ENCODE results near the gene BMX. TPM values are rescaled to one million over a fixed set of nuclear protein-coding genes. Genes with fewer than 3 reads are reported as not detected.

BMX gene
- total and polyA plus RNA-seq, 2 donors, result 0.57 to 1.3 TPM

DNA sequence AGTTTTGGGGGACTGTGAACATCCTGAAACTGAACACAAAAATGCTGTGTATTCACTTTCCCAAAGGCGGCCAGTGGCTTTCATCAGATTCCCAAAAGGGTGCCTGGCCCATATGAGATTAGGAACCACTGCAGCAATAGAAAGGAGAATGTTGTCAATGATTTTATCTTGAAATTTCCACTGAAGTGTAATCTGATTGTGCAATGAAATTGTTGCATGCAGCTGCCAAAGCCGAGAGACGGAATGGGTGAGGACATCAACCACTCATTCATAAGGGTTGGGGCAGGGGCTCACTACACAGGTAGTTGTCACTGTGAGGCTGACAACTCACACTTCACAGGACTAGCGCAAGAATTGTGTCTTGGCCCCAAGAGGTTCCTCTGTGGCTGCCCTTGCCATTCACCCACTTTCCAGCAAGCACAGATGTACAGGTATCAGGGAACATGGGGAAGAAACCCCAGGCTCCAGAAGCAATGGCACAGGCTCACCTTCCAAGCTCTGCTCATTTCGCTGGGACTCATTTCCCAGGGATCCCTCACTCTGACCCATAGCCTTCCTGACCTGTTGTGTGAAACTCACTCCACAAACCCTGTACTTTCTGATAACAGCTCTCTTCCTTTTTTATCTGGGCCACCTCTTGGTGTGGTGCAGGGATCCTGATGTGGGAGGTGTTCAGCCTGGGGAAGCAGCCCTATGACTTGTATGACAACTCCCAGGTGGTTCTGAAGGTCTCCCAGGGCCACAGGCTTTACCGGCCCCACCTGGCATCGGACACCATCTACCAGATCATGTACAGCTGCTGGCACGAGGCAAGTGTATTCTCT lies 48.8 kb downstream of the BMX start:
- H3K9me3 ChIP-seq (ENCODE audit: control insufficient read depth in 2 of 2, insufficient read depth in 1 of 2, low read length in 1 of 2), result no peaks in the 10 kb centered on the region
- H3K27ac ChIP-seq (ENCODE audit: low read depth in 1 of 2, low read length in 1 of 2), result no peak overlapping the region
- no peak overlapping the region for H3K4me3 ChIP-seq (ENCODE audit: low read length in 2 of 2)
- H3K4me1 ChIP-seq (ENCODE audit: control insufficient read depth in 2 of 2, insufficient read depth in 2 of 2, low read length in 2 of 2), result no peaks in the 10 kb centered on the region
- no peaks in the 10 kb centered on the region for H3K36me3 ChIP-seq (ENCODE audit: control insufficient read depth in 2 of 2, insufficient read depth in 2 of 2, low read length in 1 of 2)
- peaks cover 0 to 4% of the 10 kb centered on the region in 2 donors for H3K27me3 ChIP-seq (ENCODE audit: control insufficient read depth in 2 of 2, insufficient read depth in 1 of 2, low read length in 1 of 2)
- 95% methylated on average over 8 of the region's 8 CpGs for WGBS
- DNase-seq (ENCODE audit: low read depth in 6 of 9, low spot score in 9 of 9), result no peak

DNA sequence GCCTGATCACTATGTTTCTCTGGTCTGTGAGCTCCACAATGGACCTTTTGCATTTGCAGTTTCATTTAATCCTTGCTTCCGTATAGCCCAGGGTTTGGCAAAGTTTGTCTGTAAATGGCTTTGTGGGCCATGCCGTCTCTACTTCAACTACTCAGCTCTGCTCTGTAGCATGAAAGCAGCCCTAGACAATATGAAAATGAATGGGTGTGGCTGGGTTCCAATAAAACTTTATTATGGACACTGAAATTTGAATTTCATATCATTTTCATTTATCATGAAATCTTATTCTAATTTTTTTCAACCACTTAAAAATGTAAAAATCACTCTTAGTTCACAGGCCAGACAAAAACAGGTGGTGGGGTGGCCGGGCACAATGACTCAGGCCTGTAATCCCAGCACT lies 58.6 kb downstream of the BMX start:
- WGBS, result 95% methylated on average over 3 of the region's 3 CpGs

DNA sequence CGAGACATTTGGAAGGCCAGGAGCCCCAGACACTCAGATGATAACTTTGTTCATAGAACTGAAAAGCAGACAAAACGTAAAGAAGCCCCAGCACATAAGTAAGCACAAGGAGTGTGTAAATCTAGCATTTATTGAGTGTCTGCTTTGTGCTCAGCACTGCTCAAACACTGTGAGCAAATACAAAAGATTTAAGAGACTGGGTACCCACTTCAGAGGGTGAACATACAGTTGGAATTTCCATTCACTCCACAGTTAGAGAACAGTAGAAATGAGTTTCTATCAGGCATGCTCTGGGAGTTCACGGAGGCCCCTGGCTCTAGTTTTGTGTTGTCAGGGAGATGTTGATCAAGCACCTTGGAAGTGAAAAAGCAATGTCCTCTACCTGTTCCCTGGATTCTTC lies 60.3 kb downstream of the BMX start:
- Histone ChIP-seq H3K27me3 (ENCODE audit: control insufficient read depth in 2 of 2, insufficient read depth in 1 of 2, low read length in 1 of 2) (peaks cover 0 to 2% of the 10 kb centered on the region in 2 donors), H3K4me1 (ENCODE audit: control insufficient read depth in 2 of 2, insufficient read depth in 2 of 2, low read length in 2 of 2) (no peaks in the 10 kb centered on the region), H3K9me3 (ENCODE audit: control insufficient read depth in 2 of 2, insufficient read depth in 1 of 2, low read length in 1 of 2) (no peaks in the 10 kb centered on the region), H3K27ac (ENCODE audit: low read depth in 1 of 2, low read length in 1 of 2) (no peak overlapping the region), H3K36me3 (ENCODE audit: control insufficient read depth in 2 of 2, insufficient read depth in 2 of 2, low read length in 1 of 2) (no peaks in the 10 kb centered on the region), H3K4me3 (ENCODE audit: low read length in 2 of 2) (no peak overlapping the region)
- DNase-seq (ENCODE audit: low read depth in 6 of 9, low spot score in 9 of 9), result no peak
- WGBS, result 92% methylated on average over 3 of the region's 3 CpGs

More for the DNA sequence above, 58.6 kb downstream of the BMX start:
- Histone ChIP-seq H3K27ac (ENCODE audit: low read depth in 1 of 2, low read length in 1 of 2) (no peak overlapping the region), H3K36me3 (ENCODE audit: control insufficient read depth in 2 of 2, insufficient read depth in 2 of 2, low read length in 1 of 2) (no peaks in the 10 kb centered on the region), H3K27me3 (ENCODE audit: control insufficient read depth in 2 of 2, insufficient read depth in 1 of 2, low read length in 1 of 2) (no peaks in the 10 kb centered on the region), H3K9me3 (ENCODE audit: control insufficient read depth in 2 of 2, insufficient read depth in 1 of 2, low read length in 1 of 2) (no peaks in the 10 kb centered on the region), H3K4me1 (ENCODE audit: control insufficient read depth in 2 of 2, insufficient read depth in 2 of 2, low read length in 2 of 2) (no peaks in the 10 kb centered on the region), H3K4me3 (ENCODE audit: low read length in 2 of 2) (no peak overlapping the region)
- no peak for DNase-seq (ENCODE audit: low read depth in 6 of 9, low spot score in 9 of 9)

DNA sequence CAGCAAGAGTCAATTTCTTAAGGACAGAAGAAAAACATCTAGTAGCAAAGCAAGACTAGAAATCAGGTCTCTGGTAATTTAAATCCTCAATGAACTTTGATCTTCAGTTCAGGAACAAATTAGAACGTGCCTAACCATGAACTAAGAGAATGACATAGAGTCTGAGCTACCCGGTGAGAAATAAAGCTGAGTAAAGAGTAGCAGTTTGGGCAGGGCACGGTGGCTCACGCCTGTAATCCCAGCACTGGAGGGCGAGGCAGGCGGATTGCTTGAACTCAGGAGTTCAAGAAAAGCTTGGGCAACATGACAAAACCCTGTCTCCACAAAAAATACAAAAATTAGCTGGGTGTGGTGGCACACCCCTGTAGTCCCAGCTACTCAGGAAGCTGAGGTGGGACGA lies 62.4 kb downstream of the BMX start:
- H3K4me3 ChIP-seq (ENCODE audit: low read length in 2 of 2), result no peak overlapping the region
- DNase-seq (ENCODE audit: low read depth in 6 of 9, low spot score in 9 of 9), result no peak
- H3K36me3 ChIP-seq (ENCODE audit: control insufficient read depth in 2 of 2, insufficient read depth in 2 of 2, low read length in 1 of 2), result no peaks in the 10 kb centered on the region
- WGBS, result 91% methylated on average over 7 of the region's 7 CpGs
- H3K9me3 ChIP-seq (ENCODE audit: control insufficient read depth in 2 of 2, insufficient read depth in 1 of 2, low read length in 1 of 2), result no peaks in the 10 kb centered on the region
- no peaks in the 10 kb centered on the region for H3K4me1 ChIP-seq (ENCODE audit: control insufficient read depth in 2 of 2, insufficient read depth in 2 of 2, low read length in 2 of 2)
- peaks cover 0 to 2% of the 10 kb centered on the region in 2 donors for H3K27me3 ChIP-seq (ENCODE audit: control insufficient read depth in 2 of 2, insufficient read depth in 1 of 2, low read length in 1 of 2)
- no peak overlapping the region for H3K27ac ChIP-seq (ENCODE audit: low read depth in 1 of 2, low read length in 1 of 2)

DNA sequence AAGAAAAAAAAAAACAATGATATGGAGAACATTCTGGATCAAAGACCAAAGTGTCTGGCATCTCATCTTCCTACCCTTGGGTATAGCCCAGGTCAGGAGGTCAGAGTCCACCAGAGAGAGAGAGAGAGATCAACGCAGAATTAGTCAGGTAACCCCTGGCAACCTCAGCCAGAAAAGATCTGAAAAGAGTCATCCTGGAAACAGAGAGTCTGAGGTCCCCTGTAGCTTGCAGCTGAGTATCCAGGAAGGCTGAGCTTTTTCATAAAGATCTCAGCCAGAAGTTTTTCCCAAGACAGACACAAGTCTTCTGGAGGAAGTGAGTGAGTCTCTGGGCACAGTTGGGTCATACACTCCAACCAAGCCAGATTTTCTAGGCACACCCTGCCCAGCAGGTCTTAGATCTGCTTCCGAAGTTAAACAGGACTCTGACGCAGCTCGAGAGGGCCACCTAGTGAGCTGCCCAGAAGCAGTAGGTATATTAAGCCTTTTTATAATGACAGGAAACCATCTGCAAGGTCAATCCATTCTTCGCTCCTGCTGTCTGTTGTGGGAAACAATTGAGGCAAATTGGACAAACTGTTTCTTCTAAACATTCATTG lies 64.5 kb downstream of the BMX start:
- WGBS, result 19% methylated on average over 5 of the region's 5 CpGs
- Histone ChIP-seq H3K9me3 (ENCODE audit: control insufficient read depth in 2 of 2, insufficient read depth in 1 of 2, low read length in 1 of 2) (no peaks in the 10 kb centered on the region), H3K36me3 (ENCODE audit: control insufficient read depth in 2 of 2, insufficient read depth in 2 of 2, low read length in 1 of 2) (no peaks in the 10 kb centered on the region), H3K4me3 (ENCODE audit: low read length in 2 of 2) (no peak overlapping the region), H3K27me3 (ENCODE audit: control insufficient read depth in 2 of 2, insufficient read depth in 1 of 2, low read length in 1 of 2) (peaks cover 0 to 2% of the 10 kb centered on the region in 2 donors), H3K4me1 (ENCODE audit: control insufficient read depth in 2 of 2, insufficient read depth in 2 of 2, low read length in 2 of 2) (no peaks in the 10 kb centered on the region), H3K27ac (ENCODE audit: low read depth in 1 of 2, low read length in 1 of 2) (no peak overlapping the region)
- peak in 1 of 9 donors; percentile 24 for DNase-seq (ENCODE audit: low read depth in 6 of 9, low spot score in 9 of 9)

DNA sequence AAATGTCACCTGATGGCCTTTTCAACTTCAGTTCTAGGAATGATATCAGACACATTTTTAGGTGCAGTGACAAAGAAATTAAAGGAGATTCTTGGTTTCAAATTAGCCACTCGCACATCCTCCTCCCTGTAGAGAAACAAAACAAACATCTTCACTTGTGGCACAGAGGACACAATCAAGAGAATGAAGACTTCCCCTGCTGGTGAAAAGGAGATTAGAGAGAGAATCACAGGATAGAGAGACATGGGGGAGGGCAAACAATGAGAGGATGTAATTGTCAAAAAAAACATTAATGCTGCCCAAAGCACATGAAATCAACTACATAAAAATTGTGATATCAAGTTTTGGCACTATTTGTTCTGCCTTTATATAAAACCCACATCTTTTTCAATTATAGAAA lies 65.6 kb downstream of the BMX start:
- 90% methylated on average over 1 of the region's 1 CpG for WGBS
- H3K27me3 ChIP-seq (ENCODE audit: control insufficient read depth in 2 of 2, insufficient read depth in 1 of 2, low read length in 1 of 2), result peaks cover 0 to 2% of the 10 kb centered on the region in 2 donors
- DNase-seq (ENCODE audit: low read depth in 6 of 9, low spot score in 9 of 9), result no peak
- H3K36me3 ChIP-seq (ENCODE audit: control insufficient read depth in 2 of 2, insufficient read depth in 2 of 2, low read length in 1 of 2), result no peaks in the 10 kb centered on the region
- no peak overlapping the region for H3K4me3 ChIP-seq (ENCODE audit: low read length in 2 of 2)
- no peaks in the 10 kb centered on the region for H3K9me3 ChIP-seq (ENCODE audit: control insufficient read depth in 2 of 2, insufficient read depth in 1 of 2, low read length in 1 of 2)
- no peaks in the 10 kb centered on the region for H3K4me1 ChIP-seq (ENCODE audit: control insufficient read depth in 2 of 2, insufficient read depth in 2 of 2, low read length in 2 of 2)
- H3K27ac ChIP-seq (ENCODE audit: low read depth in 1 of 2, low read length in 1 of 2), result no peak overlapping the region

DNA sequence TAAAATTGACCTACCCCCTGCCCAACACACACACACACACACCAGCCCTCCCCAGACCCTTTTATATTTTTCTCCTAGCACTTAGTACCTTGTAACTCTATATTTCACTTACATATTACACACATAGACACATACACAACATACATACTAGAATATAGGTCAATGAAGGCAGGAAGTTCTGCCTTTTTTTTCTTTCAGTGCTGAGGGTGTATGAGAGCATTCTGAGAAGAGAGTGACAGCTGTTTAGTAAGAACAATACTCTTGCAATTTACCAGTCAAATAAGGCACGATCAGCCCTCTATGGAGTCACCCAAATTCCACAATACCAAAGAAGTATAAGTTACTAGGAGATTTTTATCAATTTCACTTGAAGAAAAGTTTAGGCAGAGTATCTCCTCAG lies 66.7 kb downstream of the BMX start:
- no peaks in the 10 kb centered on the region for H3K4me1 ChIP-seq (ENCODE audit: control insufficient read depth in 2 of 2, insufficient read depth in 2 of 2, low read length in 2 of 2)
- no peaks in the 10 kb centered on the region for H3K9me3 ChIP-seq (ENCODE audit: control insufficient read depth in 2 of 2, insufficient read depth in 1 of 2, low read length in 1 of 2)
- DNase-seq (ENCODE audit: low read depth in 6 of 9, low spot score in 9 of 9), result no peak
- H3K4me3 ChIP-seq (ENCODE audit: low read length in 2 of 2), result no peak overlapping the region
- peaks cover 0 to 2% of the 10 kb centered on the region in 2 donors for H3K27me3 ChIP-seq (ENCODE audit: control insufficient read depth in 2 of 2, insufficient read depth in 1 of 2, low read length in 1 of 2)
- H3K27ac ChIP-seq (ENCODE audit: low read depth in 1 of 2, low read length in 1 of 2), result no peak overlapping the region
- no peaks in the 10 kb centered on the region for H3K36me3 ChIP-seq (ENCODE audit: control insufficient read depth in 2 of 2, insufficient read depth in 2 of 2, low read length in 1 of 2)
- WGBS, result 82% methylated on average over 1 of the region's 1 CpG

DNA sequence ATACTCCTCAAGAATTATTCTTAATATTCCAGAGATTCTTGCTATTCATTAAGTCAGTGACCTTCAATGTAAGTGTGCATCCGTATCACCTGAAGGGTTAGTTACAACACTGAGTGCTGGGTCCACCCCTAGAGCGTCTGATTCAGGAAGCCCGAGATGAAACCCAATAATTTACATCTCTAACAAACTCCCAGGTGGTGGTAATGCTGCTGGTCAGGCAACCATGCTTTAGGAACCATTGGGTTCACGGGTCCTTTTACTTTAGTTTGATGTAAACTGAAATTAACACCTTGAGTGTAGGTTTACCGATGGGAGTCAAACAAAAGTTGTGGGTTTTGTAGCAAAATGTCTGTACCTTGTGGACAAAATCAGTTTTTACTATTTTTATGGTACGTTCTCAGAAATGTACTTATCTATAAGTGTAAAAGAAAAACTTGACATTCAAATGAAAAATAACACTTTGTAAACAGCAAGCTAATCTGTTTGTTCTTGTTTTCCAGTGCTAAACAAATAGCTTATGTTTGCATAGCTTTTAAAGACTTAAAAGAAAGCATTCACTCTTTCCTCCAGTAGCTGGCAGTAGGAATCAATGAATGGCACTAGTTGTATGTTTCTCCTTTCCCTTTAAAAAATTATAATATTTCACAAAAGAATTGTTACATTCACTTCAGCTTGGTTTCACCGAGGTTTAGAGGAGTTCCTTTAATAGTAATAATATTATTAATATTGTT lies 67.4 kb downstream of the BMX start:
- 82% methylated on average over 7 of the region's 7 CpGs for WGBS
- Histone ChIP-seq H3K27ac (ENCODE audit: low read depth in 1 of 2, low read length in 1 of 2) (no peak overlapping the region), H3K9me3 (ENCODE audit: control insufficient read depth in 2 of 2, insufficient read depth in 1 of 2, low read length in 1 of 2) (no peaks in the 10 kb centered on the region), H3K4me3 (ENCODE audit: low read length in 2 of 2) (no peak overlapping the region), H3K27me3 (ENCODE audit: control insufficient read depth in 2 of 2, insufficient read depth in 1 of 2, low read length in 1 of 2) (peaks cover 0 to 2% of the 10 kb centered on the region in 2 donors), H3K4me1 (ENCODE audit: control insufficient read depth in 2 of 2, insufficient read depth in 2 of 2, low read length in 2 of 2) (no peaks in the 10 kb centered on the region), H3K36me3 (ENCODE audit: control insufficient read depth in 2 of 2, insufficient read depth in 2 of 2, low read length in 1 of 2) (no peaks in the 10 kb centered on the region)
- DNase-seq (ENCODE audit: low read depth in 6 of 9, low spot score in 9 of 9), result no peak

DNA sequence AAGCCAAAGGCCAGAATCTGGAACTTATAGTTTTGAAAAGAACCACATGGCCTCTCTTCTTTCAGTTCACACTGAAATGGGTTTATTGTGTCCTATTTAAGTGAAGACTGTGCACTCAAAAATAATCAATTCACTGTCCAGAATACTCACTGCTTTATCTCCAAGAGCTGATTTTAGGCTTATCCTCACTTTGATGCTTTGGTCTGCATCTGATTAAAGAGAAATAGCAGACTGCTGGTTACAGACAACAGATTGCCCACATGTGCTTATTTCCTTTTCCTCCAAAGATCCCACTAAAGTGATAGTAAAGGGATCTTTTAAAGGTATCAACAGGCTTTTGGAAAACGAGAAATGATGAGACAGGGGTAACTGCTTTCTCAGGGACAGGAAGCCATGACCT lies 69.5 kb downstream of the BMX start:
- Histone ChIP-seq H3K9me3 (ENCODE audit: control insufficient read depth in 2 of 2, insufficient read depth in 1 of 2, low read length in 1 of 2) (no peaks in the 10 kb centered on the region), H3K27ac (ENCODE audit: low read depth in 1 of 2, low read length in 1 of 2) (no peak overlapping the region), H3K36me3 (ENCODE audit: control insufficient read depth in 2 of 2, insufficient read depth in 2 of 2, low read length in 1 of 2) (no peaks in the 10 kb centered on the region), H3K4me1 (ENCODE audit: control insufficient read depth in 2 of 2, insufficient read depth in 2 of 2, low read length in 2 of 2) (no peaks in the 10 kb centered on the region), H3K27me3 (ENCODE audit: control insufficient read depth in 2 of 2, insufficient read depth in 1 of 2, low read length in 1 of 2) (peaks cover 0 to 1% of the 10 kb centered on the region in 2 donors), H3K4me3 (ENCODE audit: low read length in 2 of 2) (no peak overlapping the region)
- DNase-seq (ENCODE audit: low read depth in 6 of 9, low spot score in 9 of 9), result no peak
- 53% methylated on average over 1 of the region's 1 CpG for WGBS

All from thymus (tissue), 11 donors.